GM12878 (cell line): ENCODE measurements around the gene TIA1. TPM values are rescaled to one million over a fixed set of nuclear protein-coding genes. Genes with fewer than 3 reads are reported as not detected.

ENCODE experiments used
- ATF2 ChIP-seq: IDR thresholded peaks from 2 replicates; pipeline ENCODE4 v1.6.1; 2012; ENCODE audit warnings: low read length, inconsistent platforms
- BACH1 ChIP-seq: fragments of 450-650 bp; IDR thresholded peaks from 2 replicates; pipeline ENCODE4 v1.6.1; 2017; ENCODE audit warnings: mild to moderate bottlenecking, borderline replicate concordance
- CBX3 ChIP-seq: fragments of 200-600 bp; sonication (generic); IDR thresholded peaks from 2 replicates; pipeline ENCODE4 v1.6.1; 2016; ENCODE audit warnings: low read depth, borderline replicate concordance
- DPF2 ChIP-seq: fragments of 450-650 bp; IDR thresholded peaks from 2 replicates; pipeline ENCODE4 v1.6.1; 2017; ENCODE audit warnings: mild to moderate bottlenecking
- HDGF ChIP-seq: fragments of 450-650 bp; IDR thresholded peaks from 2 replicates; pipeline ENCODE4 v1.6.1; 2016; ENCODE audit warnings: antibody characterized with exemption
- IKZF1 ChIP-seq: fragments of 450-650 bp; conservative IDR thresholded peaks from 2 replicates; pipeline ENCODE4 v1.6.1; 2017; ENCODE audit warnings: antibody characterized with exemption, mild to moderate bottlenecking
- IKZF2 ChIP-seq, 2 experiments: fragments of 450-650 bp; IDR thresholded peaks; 2 replicates each; pipeline ENCODE4 v1.6.1; 2017; ENCODE audit warnings: mild to moderate bottlenecking in 2 of 2, moderate library complexity in 2 of 2
- IRF3 ChIP-seq: fragments of 450-650 bp; IDR thresholded peaks from 2 replicates; pipeline ENCODE4 v1.6.1; 2014; ENCODE audit warnings: mild to moderate bottlenecking
- LARP7 ChIP-seq: fragments of 450-650 bp; IDR thresholded peaks from 2 replicates; pipeline ENCODE4 v1.6.1; 2017; ENCODE audit warnings: mild to moderate bottlenecking
- MLLT1 ChIP-seq: fragments of 450-650 bp; IDR thresholded peaks from 2 replicates; pipeline ENCODE4 v1.6.1; 2016; ENCODE audit warnings: mild to moderate bottlenecking
- MXI1 ChIP-seq: fragments of 150-350 bp; IDR thresholded peaks from 2 replicates; pipeline ENCODE4 v1.6.1; 2011; ENCODE audit warnings: low read depth, mild to moderate bottlenecking, inconsistent platforms, low read length, improper control_type of control experiment
- NBN ChIP-seq: fragments of 450-650 bp; IDR thresholded peaks from 2 replicates; pipeline ENCODE4 v1.6.1; 2016
- NFYA ChIP-seq: IDR thresholded peaks from 2 replicates; pipeline ENCODE4 v1.6.1; 2011; ENCODE audit warnings: low read depth, mild to moderate bottlenecking, low read length, improper control_type of control experiment, borderline replicate concordance
- PAX8 ChIP-seq: fragments of 450-650 bp; IDR thresholded peaks from 2 replicates; pipeline ENCODE4 v1.6.1; 2017; ENCODE audit warnings: mild to moderate bottlenecking, moderate library complexity
- PML ChIP-seq: IDR thresholded peaks from 2 replicates; pipeline ENCODE4 v1.6.1; 2012; ENCODE audit warnings: low read length, inconsistent platforms
- RAD51 ChIP-seq: fragments of 450-650 bp; IDR thresholded peaks from 2 replicates; pipeline ENCODE4 v1.6.1; 2016; ENCODE audit warnings: moderate library complexity, mild to moderate bottlenecking, inconsistent platforms
- RBBP5 ChIP-seq: fragments of 200-600 bp; sonication (generic); conservative IDR thresholded peaks from 2 replicates; pipeline ENCODE4 v1.6.1; 2016
- RCOR1 ChIP-seq: conservative IDR thresholded peaks from 2 replicates; pipeline ENCODE4 v1.6.1; 2012; ENCODE audit warnings: low read depth, low read length, improper control_type of control experiment
- SIN3A ChIP-seq: IDR thresholded peaks from 2 replicates; pipeline ENCODE4 v1.6.1; 2012; ENCODE audit warnings: low read depth, low read length, improper control_type of control experiment
- SMC3 ChIP-seq: IDR thresholded peaks from 2 replicates; pipeline ENCODE4 v1.6.1; 2011; ENCODE audit warnings: low read length, improper control_type of control experiment, borderline replicate concordance
- TBL1XR1 ChIP-seq: IDR thresholded peaks from 2 replicates; pipeline ENCODE4 v1.6.1; 2012; ENCODE audit warnings: low read depth, low read length, improper control_type of control experiment
- TCF3 ChIP-seq: IDR thresholded peaks from 2 replicates; pipeline ENCODE4 v1.6.1; 2012; ENCODE audit warnings: low read depth, mild to moderate bottlenecking, low read length, borderline replicate concordance; ENCODE audit not compliant: insufficient read depth
- TCF7 ChIP-seq: IDR thresholded peaks from 2 replicates; pipeline ENCODE4 v1.6.1; 2014; ENCODE audit warnings: antibody characterized with exemption, borderline replicate concordance
- YY1 ChIP-seq: IDR thresholded peaks from 2 replicates; pipeline ENCODE4 v1.6.1; 2011; ENCODE audit warnings: low read depth, mild to moderate bottlenecking, low read length
- ZNF687 ChIP-seq: fragments of 450-650 bp; IDR thresholded peaks from 2 replicates; pipeline ENCODE4 v1.6.1; 2017; ENCODE audit warnings: mild to moderate bottlenecking, moderate library complexity
- polyA plus RNA-seq, 11 experiments: library from polyadenylated mRNA; depleted of rRNA in 4 of 11; unstranded in 6 of 11; stranded (reverse) in 5 of 11; fragments of >200 nt; fragmentation: Nextera tagmentation in 4 of 11; fragmentation: Illumina TruSeq in 1 of 11; extraction: Ambion mirVana in 4 of 11; extraction: Trizol in 1 of 11; gene quantifications; 1 replicate in 1 of 11; 2 replicates in 10 of 11; pipeline versions ENCODE4 v1.2.1 to v1.2.3, GENCODE V29; 2011 to 2016; ENCODE audit warnings: inconsistent platforms in 2 of 11, missing spikeins in 2 of 11, low read depth in 1 of 11
- total RNA-seq, 4 experiments: library from RNA; depleted of rRNA in 3 of 4; stranded (reverse); fragments of >200 nt in 3 of 4; fragmentation: Illumina TruSeq in 1 of 4; extraction: Trizol in 1 of 4; gene quantifications; 2 replicates each; pipeline versions ENCODE4 v1.2.1 to v1.2.3, GENCODE V29; 2013 to 2021

TIA1 gene
- total and polyA plus RNA-seq, 10 of the 15 experiments (the other 5 are each of a cell fraction or from before 2014, with no cell fraction given) = 21.5 to 155 (median 67.0) TPM

GRCh38 chr2:70190418-70191243 is 57.8 kb downstream of the TIA1 start, which contains the start of gene C2orf42 (continued):
- no peak for TF ChIP-seq ATF2
- TF ChIP-seq BACH1 = peak; percentile 75
- 0 out of 2 replicates have a peak, but pooled peaks have one; percentile 85 for TF ChIP-seq RCOR1
- TF ChIP-seq HDGF = peak; percentile 88
- peak; percentile 20; the same call in 1 of the 2 replicates for TF ChIP-seq YY1
- peak; percentile 79 for TF ChIP-seq TCF3
- peak; percentile 96 for TF ChIP-seq PML
- no peak for TF ChIP-seq RBBP5
- peak; percentile 77; the same call in 1 of the 2 replicates for TF ChIP-seq MXI1
- TF ChIP-seq SIN3A = peak; percentile 61; the same call in 1 of the 2 replicates
- peak; percentile 72 to 74; a peak in 3 of 4 replicates for TF ChIP-seq IKZF2 (IDR thresholded peaks at IDR 0.05)
- TF ChIP-seq NBN = peak; percentile 93
- peak; percentile 75 for TF ChIP-seq IRF3
- no peak for TF ChIP-seq PAX8
- TF ChIP-seq IKZF1 = peak; percentile 98
- TF ChIP-seq TBL1XR1 = no peak; the same call in 1 of the 2 replicates
- peak; percentile 79 for TF ChIP-seq LARP7
- peak; percentile 92 for TF ChIP-seq ZNF687
- TF ChIP-seq TCF7 = 0 out of 2 replicates have a peak, but pooled peaks have one; percentile 6
- TF ChIP-seq DPF2 = peak; percentile 84
- TF ChIP-seq RAD51 = peak; percentile 82
- TF ChIP-seq CBX3 = no peak
- peak; percentile 44; the same call in 1 of the 2 replicates for TF ChIP-seq NFYA
- TF ChIP-seq SMC3 = 0 out of 2 replicates have a peak, but pooled peaks have one; percentile 13
- TF ChIP-seq MLLT1 = peak; percentile 46
